H1 (cell line): ENCODE results near the gene QRICH1. TPM values are rescaled to one million over a fixed set of nuclear protein-coding genes. Genes with fewer than 3 reads are reported as not detected.

Experiments used
- CTCF ChIA-PET: fragments of 300-600 bp; sonication (Branson Sonifier 250); formaldehyde crosslinking; loops from one replicate; lab custom pipeline; 2021; ENCODE audit not compliant: partially characterized antibody; lab: Charles Lee
- POLR2A ChIA-PET: fragments of 300-600 bp; sonication (Branson Sonifier 250); formaldehyde crosslinking; loops from one replicate; lab custom pipeline; 2021; ENCODE audit warnings: inconsistent platforms; ENCODE audit not compliant: partially characterized antibody; lab: Charles Lee
- DNase-seq, 2 experiments: peaks; one replicate each; pipeline versions ENCODE4 v3.0.0 to v3.0.0-alpha.2; 2010 to 2022; ENCODE audit warnings: low spot score in 2 of 2, low read depth in 1 of 2, mixed read lengths in 1 of 2
- FAIRE-seq: peaks from 2 replicates; lab custom pipeline; 2011; peaks lifted over from hg19 to GRCh38; lab: Jason Lieb, UNC
- H2AFZ ChIP-seq: 2 replicates; pipeline ENCODE4 v1.8.1; 2012; ENCODE audit warnings: low read length, inconsistent platforms
- H2AK5ac ChIP-seq: 2 replicates; pipeline ENCODE4 v1.6.1; 2013; ENCODE audit warnings: low read depth, low read length
- H2BK120ac ChIP-seq: replicated peaks from 2 replicates; pipeline ENCODE3; 2013; ENCODE audit warnings: low read depth, low read length, inconsistent platforms
- H2BK12ac ChIP-seq: 2 replicates; pipeline ENCODE4 v1.6.1; 2013; ENCODE audit warnings: low read depth, low read length
- H2BK15ac ChIP-seq: 2 replicates; pipeline ENCODE4 v1.6.1; 2013; ENCODE audit warnings: low read length
- H2BK20ac ChIP-seq: 2 replicates; pipeline ENCODE4 v1.6.1; 2013; ENCODE audit warnings: low read length
- H2BK5ac ChIP-seq: 2 replicates; pipeline ENCODE4 v1.6.1; 2013; ENCODE audit warnings: low read depth, low read length
- H3K14ac ChIP-seq: 2 replicates; pipeline ENCODE4 v1.6.1; 2013; ENCODE audit warnings: inconsistent platforms; ENCODE audit not compliant: insufficient read length
- H3K18ac ChIP-seq: 2 replicates; pipeline ENCODE4 v1.6.1; 2013; ENCODE audit warnings: low read length; ENCODE audit errors: extremely low read depth
- H3K23ac ChIP-seq: 2 replicates; pipeline ENCODE4 v1.6.1; 2013; ENCODE audit warnings: inconsistent platforms; ENCODE audit not compliant: insufficient read length
- H3K23me2 ChIP-seq: 2 replicates; pipeline ENCODE4 v1.6.1; 2013; ENCODE audit warnings: low read depth, low read length
- H3K27ac ChIP-seq: 2 replicates; pipeline ENCODE4 v1.6.1; 2011; ENCODE audit warnings: low read depth, low read length, inconsistent platforms
- H3K27me3 ChIP-seq, 4 experiments: replicated peaks in 1 of 4; 1 replicate in 1 of 4; 2 replicates in 3 of 4; pipeline versions ENCODE4 v1.6.1 to v1.8.1; 2011 to 2013; ENCODE audit warnings: low read length in 3 of 4, mild to moderate bottlenecking in 3 of 4, inconsistent platforms in 2 of 4, mixed read lengths in 2 of 4, moderate library complexity in 1 of 4; ENCODE audit not compliant: control insufficient read depth in 3 of 4, insufficient read depth in 3 of 4; ENCODE audit errors: extremely low read depth in 1 of 4
- H3K36me3 ChIP-seq, 4 experiments: 2 replicates each; pipeline versions ENCODE4 v1.6.1 to v1.8.1; 2011 to 2013; ENCODE audit warnings: mild to moderate bottlenecking in 4 of 4, low read length in 3 of 4, moderate library complexity in 2 of 4, control low read depth in 1 of 4, inconsistent platforms in 1 of 4; ENCODE audit not compliant: insufficient read depth in 4 of 4, control insufficient read depth in 2 of 4
- H3K4ac ChIP-seq: replicated peaks from 2 replicates; pipeline ENCODE3; 2013; ENCODE audit warnings: low read length, low read depth, mixed read lengths, inconsistent platforms; ENCODE audit not compliant: insufficient read length
- H3K4me1 ChIP-seq, 4 experiments: replicated peaks in 1 of 4; 1 replicate in 1 of 4; 2 replicates in 3 of 4; pipeline versions ENCODE4 v1.6.1 to v1.8.1; 2011 to 2013; ENCODE audit warnings: low read length in 3 of 4, inconsistent platforms in 2 of 4, mixed read lengths in 1 of 4; ENCODE audit not compliant: insufficient read depth in 4 of 4, control insufficient read depth in 3 of 4
- H3K4me2 ChIP-seq, 2 experiments: 2 replicates each; pipeline versions ENCODE4 v1.6.1 to v1.8.1; 2011 to 2013; ENCODE audit warnings: low read depth in 2 of 2, low read length in 2 of 2, control low read depth in 1 of 2, inconsistent platforms in 1 of 2, mild to moderate bottlenecking in 1 of 2; ENCODE audit not compliant: insufficient read depth in 1 of 2
- H3K4me3 ChIP-seq, 4 experiments: fragments of 200-600, 300-600 bp in 1 of 4; sonication (generic), shearing (Covaris generic), sonication (Bioruptor Twin) in 1 of 4; 2 replicates each; pipeline versions ENCODE4 v1.5.1 to v1.8.1; 2011 to 2016; ENCODE audit warnings: low read length in 4 of 4, low read depth in 3 of 4, control low read depth in 2 of 4, inconsistent platforms in 2 of 4, mild to moderate bottlenecking in 2 of 4, mixed read lengths in 1 of 4, moderate library complexity in 1 of 4; ENCODE audit not compliant: insufficient read depth in 2 of 4; ENCODE audit errors: extremely low read depth in 1 of 4
- H3K56ac ChIP-seq: replicated peaks from 2 replicates; pipeline ENCODE3; 2013; ENCODE audit warnings: low read depth, mild to moderate bottlenecking, mixed read lengths, low read length, inconsistent platforms; ENCODE audit not compliant: insufficient read length
- H3K79me1 ChIP-seq: 2 replicates; pipeline ENCODE4 v1.6.1; 2013; ENCODE audit warnings: low read depth, low read length, control low read depth
- H3K79me2 ChIP-seq, 2 experiments: 2 replicates each; pipeline versions ENCODE4 v1.6.1 to v1.8.1; 2012 to 2013; ENCODE audit warnings: low read length in 2 of 2, mild to moderate bottlenecking in 2 of 2, inconsistent platforms in 1 of 2; ENCODE audit not compliant: insufficient read depth in 2 of 2, control insufficient read depth in 1 of 2
- H3K9ac ChIP-seq, 4 experiments: replicated peaks in 1 of 4; 1 replicate in 1 of 4; 2 replicates in 3 of 4; pipeline versions ENCODE4 v1.6.1 to v1.8.1; 2011 to 2013; ENCODE audit warnings: low read depth in 3 of 4, low read length in 3 of 4, control low read depth in 2 of 4, mild to moderate bottlenecking in 2 of 4, moderate library complexity in 2 of 4, inconsistent platforms in 1 of 4; ENCODE audit errors: extremely low read depth in 1 of 4
- H3K9me3 ChIP-seq, 2 experiments: 2 replicates each; pipeline versions ENCODE4 v1.6.1 to v1.8.1; 2012 to 2013; ENCODE audit warnings: mild to moderate bottlenecking in 2 of 2, moderate library complexity in 2 of 2, control low read depth in 1 of 2, inconsistent platforms in 1 of 2, low read depth in 1 of 2, low read length in 1 of 2, mixed read lengths in 1 of 2; ENCODE audit not compliant: insufficient read depth in 2 of 2
- H4K20me1 ChIP-seq, 2 experiments: replicated peaks in 1 of 2; 2 replicates each; pipeline versions ENCODE3 to v1.8.1; 2011 to 2013; ENCODE audit warnings: inconsistent platforms in 2 of 2, low read length in 2 of 2, mild to moderate bottlenecking in 1 of 2; ENCODE audit not compliant: insufficient read depth in 2 of 2, control insufficient read depth in 1 of 2
- H4K5ac ChIP-seq: 2 replicates; pipeline ENCODE4 v1.6.1; 2013; ENCODE audit warnings: low read length, low read depth, mixed read lengths, inconsistent platforms; ENCODE audit not compliant: insufficient read length
- H4K8ac ChIP-seq: 2 replicates; pipeline ENCODE4 v1.8.0; 2013; ENCODE audit warnings: mild to moderate bottlenecking, moderate library complexity, low read length, inconsistent platforms; ENCODE audit not compliant: insufficient read depth; ENCODE audit errors: extremely low read depth
- H4K91ac ChIP-seq: replicated peaks from 2 replicates; pipeline ENCODE3; 2013; ENCODE audit warnings: low read length, mixed read lengths, inconsistent platforms; ENCODE audit not compliant: insufficient read length
- ASH2L ChIP-seq: fragments of 200-600, 300-600 bp; sonication (generic); IDR thresholded peaks from one replicate; pipeline ENCODE4 v1.7.1; 2017; ENCODE audit warnings: low read length
- BACH1 ChIP-seq: IDR thresholded peaks from 2 replicates; pipeline ENCODE4 v1.6.1; 2012; ENCODE audit warnings: low read length, improper control_type of control experiment
- BRCA1 ChIP-seq: IDR thresholded peaks from 2 replicates; pipeline ENCODE4 v1.6.1; 2012; ENCODE audit warnings: low read depth, low read length, improper control_type of control experiment
- EP300 ChIP-seq, 2 experiments: IDR thresholded peaks; 1 replicate in 1 of 2; 2 replicates in 1 of 2; pipeline ENCODE4 v1.6.1; 2011 to 2012; ENCODE audit warnings: low read depth in 2 of 2, low read length in 2 of 2, mild to moderate bottlenecking in 2 of 2, borderline replicate concordance in 1 of 2, inconsistent platforms in 1 of 2, moderate library complexity in 1 of 2
- FOSL1 ChIP-seq: IDR thresholded peaks from 2 replicates; pipeline ENCODE4 v1.6.1; 2011; ENCODE audit warnings: mild to moderate bottlenecking, low read depth, low read length, moderate library complexity; ENCODE audit not compliant: insufficient read depth
- JUND ChIP-seq: IDR thresholded peaks from 2 replicates; pipeline ENCODE4 v1.6.1; 2011; ENCODE audit warnings: mild to moderate bottlenecking, improper control_type of control experiment, low read length
- TAF7 ChIP-seq: optimal IDR thresholded peaks from 2 replicates; pipeline ENCODE3; 2011; ENCODE audit warnings: low read depth, mild to moderate bottlenecking, inconsistent platforms, low read length, moderate library complexity, borderline replicate concordance
- WGBS, 2 experiments: shearing (Covaris generic) in 1 of 2; methylation state at CpG; one replicate each; pipeline versions ENCODE4 v1.1.6 to v1.1.7; 2013 to 2015; ENCODE audit warnings: low lambda C conversion rate in 2 of 2, mixed read lengths in 2 of 2, inconsistent platforms in 1 of 2, low coverage in 1 of 2, missing lambda C conversion rate in 1 of 2; ENCODE audit not compliant: insufficient replicate concordance in 2 of 2, insufficient coverage in 1 of 2, insufficient read length in 1 of 2; ENCODE audit errors: extremely low coverage in 1 of 2, missing lambda C conversion rate in 1 of 2; 5-methylcytosine and 5-hydroxymethylcytosine counted together
- polyA plus RNA-seq, 7 experiments: library from polyadenylated mRNA; depleted of rRNA in 3 of 7; stranded (reverse) in 5 of 7; unstranded in 2 of 7; fragments of >200 nt in 5 of 7; fragments of 200-250 nt in 2 of 7; gene quantifications; 1 replicate in 5 of 7; 2 replicates in 1 of 7; 4 replicates in 1 of 7; pipeline versions ENCODE4 v1.2.1 to v1.2.3, GENCODE V29; 2011 to 2013; ENCODE audit warnings: missing spikeins in 2 of 7, mixed read lengths in 2 of 7
- total RNA-seq: library from RNA; stranded (reverse); fragmentation: NEBNext Ultra II Directional; extraction: Animal tissue kit (Norgen Biotek cat#: 25700); gene quantifications from 2 replicates; pipeline ENCODE4 v1.2.1, GENCODE V29; 2021
- TF ChIP-seq, protein P1 (sequence below): IDR thresholded peaks from 2 replicates; pipeline ENCODE4 v1.6.1; 2012; ENCODE audit warnings: inconsistent platforms
- TF ChIP-seq, protein P2 (sequence below): IDR thresholded peaks from 2 replicates; pipeline ENCODE4 v1.6.1; 2011; ENCODE audit warnings: low read length, improper control_type of control experiment

The QRICH1 gene
- total and polyA plus RNA-seq, 2 of the 8 experiments (the other 6 are each of a cell fraction or from before 2014, with no cell fraction given): 128 to 142 TPM

DNA sequence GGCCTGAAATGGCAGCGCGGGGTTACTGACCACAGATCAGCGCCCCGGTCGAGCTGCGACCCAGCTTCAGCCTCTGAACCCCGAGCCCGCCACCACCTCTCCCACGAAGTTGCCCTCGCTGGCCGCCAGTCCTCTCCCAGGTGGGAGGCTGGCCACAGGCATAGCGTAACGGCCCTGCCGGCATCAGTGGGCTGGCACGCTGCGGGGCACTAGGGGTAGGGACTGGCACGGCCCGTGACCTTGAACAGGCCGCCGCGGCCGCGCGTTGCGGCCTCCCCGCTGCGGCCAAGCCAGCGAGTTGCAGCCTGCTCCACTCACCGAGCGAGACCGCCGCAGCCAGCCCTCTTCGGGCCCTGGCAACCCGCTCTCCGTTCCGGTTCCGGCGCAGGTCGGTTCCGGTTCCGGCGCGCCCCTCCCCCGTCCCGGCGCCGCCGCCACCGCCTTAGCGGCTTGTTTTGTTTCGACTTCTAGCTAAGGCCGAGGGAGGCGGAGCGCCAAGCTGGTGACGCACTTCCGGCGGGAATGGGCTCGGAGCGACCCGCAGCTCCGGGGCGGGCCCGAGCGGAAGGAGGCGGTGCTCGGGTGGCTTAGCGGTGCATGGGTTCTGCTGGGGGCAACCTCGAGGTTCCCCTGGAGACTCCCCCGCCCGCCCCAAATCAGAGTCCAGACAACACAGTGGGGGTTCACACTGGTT, 26.7 kb upstream of the QRICH1 start, which contains the start of gene USP19:
Gene USP19 (minus strand): TSS at position 386 of the 694 bp plus-strand sequence. CDS start 1,678 bp downstream, outside the sequence.
- H2BK20ac ChIP-seq: no peak within 1 kb of the TSS
- peak within 1 kb of the TSS; percentile 78 for H4K5ac ChIP-seq
- H3K4ac ChIP-seq: peak within 1 kb of the TSS; percentile 87
- H2BK12ac ChIP-seq: peak within 1 kb of the TSS; percentile 19; the same call in 1 of the 2 replicates
- peak within 1 kb of the TSS; percentile 91 for H3K18ac ChIP-seq
- no peak within 1 kb of the TSS for H2BK120ac ChIP-seq
- no peak within 1 kb of the TSS for H3K23ac ChIP-seq
- H3K79me1 ChIP-seq: peaks cover 9% of the 10 kb centered on the region
- H3K27ac ChIP-seq: peak within 1 kb of the TSS; percentile 78
- H3K36me3 ChIP-seq: peaks cover 15 to 51% (median 38%) of the 10 kb centered on the region in 4 experiments
- peak within 1 kb of the TSS; percentile 85 for H3K56ac ChIP-seq
- ChIA-PET CTCF (interaction anchor here (0.6 to 4.4 kb wide), 15 partner anchors 10 to 411 kb away, joined by 3 to 20 read pairs (median 4); partner anchors contain the start of genes KLHDC8B, LAMB2, NDUFAF3 and QARS1), POLR2A (interaction anchor here (0.6 to 25.5 kb wide), 18 partner anchors 8 to 219 kb away, joined by 3 to 508 read pairs (median 5); partner anchors contain the start of genes IMPDH2, LAMB2, NDUFAF3 and P4HTM)
- H3K4me3 ChIP-seq: peak within 1 kb of the TSS; percentile 83 to 92 (median 86)
- FAIRE-seq (no peak), DNase-seq (peak; percentile 84 to 96)
- peaks cover 0 to 11% (median 6%) of the 10 kb centered on the region in 4 experiments; a peak in 5 of 7 replicates for H3K4me1 ChIP-seq
- peaks cover 0 to 10% of the 10 kb centered on the region in 2 experiments; a peak in 2 of 4 replicates for H3K79me2 ChIP-seq
- peaks cover 5% of the 10 kb centered on the region for H3K23me2 ChIP-seq
- no peak within 1 kb of the TSS for H3K14ac ChIP-seq
- H3K4me2 ChIP-seq: peak within 1 kb of the TSS; percentile 92 to 99
- peak within 1 kb of the TSS; percentile 78 to 94 (median 89) for H3K9ac ChIP-seq
- H2AFZ ChIP-seq: no peak within 1 kb of the TSS
- H4K91ac ChIP-seq: peak within 1 kb of the TSS; percentile 95
- WGBS, 2 experiments: 3% methylated on average over 55 of the region's 70 CpGs; no CpG with 5 or more reads in 1 of the 2 experiments
- H2AK5ac ChIP-seq: 0 out of 2 replicates have a peak within 1 kb of the TSS, but pooled peaks have one; percentile 17
- H3K27me3 ChIP-seq: no peaks in the 10 kb centered on the region
- H3K9me3 ChIP-seq: no peaks in the 10 kb centered on the region
- H4K8ac ChIP-seq: peak within 1 kb of the TSS; percentile 97
- H4K20me1 ChIP-seq: peaks cover 0 to 9% of the 10 kb centered on the region in 2 experiments
- peak within 1 kb of the TSS; percentile 81 for H2BK15ac ChIP-seq
- H2BK5ac ChIP-seq: peak within 1 kb of the TSS; percentile 87
- TF ChIP-seq, protein P1, sequence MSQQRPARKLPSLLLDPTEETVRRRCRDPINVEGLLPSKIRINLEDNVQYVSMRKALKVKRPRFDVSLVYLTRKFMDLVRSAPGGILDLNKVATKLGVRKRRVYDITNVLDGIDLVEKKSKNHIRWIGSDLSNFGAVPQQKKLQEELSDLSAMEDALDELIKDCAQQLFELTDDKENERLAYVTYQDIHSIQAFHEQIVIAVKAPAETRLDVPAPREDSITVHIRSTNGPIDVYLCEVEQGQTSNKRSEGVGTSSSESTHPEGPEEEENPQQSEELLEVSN: 0 out of 2 replicates have a peak, but pooled peaks have one; percentile 37
- TF ChIP-seq ASH2L (peak; percentile 89), JUND (no peak), EP300 (IDR thresholded peaks at IDR 0.05; ENCODE audit: borderline replicate concordance in 1 of 2, low read depth in 2 of 2, low read length in 2 of 2) (peak in 1 of 2 experiments; percentile 60; a peak in 1 of 3 replicates), BRCA1 (no peak), TAF7 (peak; percentile 19), FOSL1 (no peak), BACH1 (no peak)
- TF ChIP-seq, protein P2, sequence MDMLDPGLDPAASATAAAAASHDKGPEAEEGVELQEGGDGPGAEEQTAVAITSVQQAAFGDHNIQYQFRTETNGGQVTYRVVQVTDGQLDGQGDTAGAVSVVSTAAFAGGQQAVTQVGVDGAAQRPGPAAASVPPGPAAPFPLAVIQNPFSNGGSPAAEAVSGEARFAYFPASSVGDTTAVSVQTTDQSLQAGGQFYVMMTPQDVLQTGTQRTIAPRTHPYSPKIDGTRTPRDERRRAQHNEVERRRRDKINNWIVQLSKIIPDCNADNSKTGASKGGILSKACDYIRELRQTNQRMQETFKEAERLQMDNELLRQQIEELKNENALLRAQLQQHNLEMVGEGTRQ: peak; percentile 17; the same call in 1 of the 2 replicates
